ENCODE results near the gene ST8SIA1.

Gene ST8SIA1

DNA sequence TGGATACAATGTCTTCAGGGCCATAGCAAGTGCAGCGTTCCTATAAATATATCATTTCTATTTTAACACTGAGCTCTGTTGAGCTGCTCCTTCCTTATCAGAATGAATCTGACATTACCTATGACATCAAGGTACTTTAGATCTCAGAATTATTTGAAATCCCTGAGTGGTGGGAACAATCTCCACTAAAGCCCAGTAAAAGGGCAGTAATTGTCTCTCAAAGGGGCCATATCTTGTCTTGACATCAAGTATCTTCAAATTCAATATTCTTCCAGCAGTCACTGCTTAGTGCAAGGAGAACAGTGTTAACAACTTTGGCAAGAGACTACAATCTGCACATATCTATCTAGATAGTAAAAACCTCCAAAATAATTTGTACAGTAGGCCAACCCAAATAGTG is 21.7 kb upstream of the ST8SIA1 start:
- TF ChIP-seq EZH2phosphoT487 (IDR thresholded peaks at IDR 0.05; ENCODE audit: borderline replicate concordance, low read length), result no peak
- TF ChIP-seq, protein P1, sequence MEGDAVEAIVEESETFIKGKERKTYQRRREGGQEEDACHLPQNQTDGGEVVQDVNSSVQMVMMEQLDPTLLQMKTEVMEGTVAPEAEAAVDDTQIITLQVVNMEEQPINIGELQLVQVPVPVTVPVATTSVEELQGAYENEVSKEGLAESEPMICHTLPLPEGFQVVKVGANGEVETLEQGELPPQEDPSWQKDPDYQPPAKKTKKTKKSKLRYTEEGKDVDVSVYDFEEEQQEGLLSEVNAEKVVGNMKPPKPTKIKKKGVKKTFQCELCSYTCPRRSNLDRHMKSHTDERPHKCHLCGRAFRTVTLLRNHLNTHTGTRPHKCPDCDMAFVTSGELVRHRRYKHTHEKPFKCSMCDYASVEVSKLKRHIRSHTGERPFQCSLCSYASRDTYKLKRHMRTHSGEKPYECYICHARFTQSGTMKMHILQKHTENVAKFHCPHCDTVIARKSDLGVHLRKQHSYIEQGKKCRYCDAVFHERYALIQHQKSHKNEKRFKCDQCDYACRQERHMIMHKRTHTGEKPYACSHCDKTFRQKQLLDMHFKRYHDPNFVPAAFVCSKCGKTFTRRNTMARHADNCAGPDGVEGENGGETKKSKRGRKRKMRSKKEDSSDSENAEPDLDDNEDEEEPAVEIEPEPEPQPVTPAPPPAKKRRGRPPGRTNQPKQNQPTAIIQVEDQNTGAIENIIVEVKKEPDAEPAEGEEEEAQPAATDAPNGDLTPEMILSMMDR (IDR thresholded peaks at IDR 0.05; ENCODE audit: low read depth, low read length, poor library complexity, severe bottlenecking), result no peak
- Histone ChIP-seq H3F3A (ENCODE audit: control insufficient read depth, insufficient read depth) (no peaks in the 10 kb centered on the region), H3K9me3 (ENCODE audit: control insufficient read depth, insufficient read depth, low read length) (no peaks in the 10 kb centered on the region), H3K9me2 (replicated peaks; ENCODE audit: control insufficient read depth, low read length) (no peaks in the 10 kb centered on the region), H3K36me3 (ENCODE audit: control insufficient read depth, low read length) (no peaks in the 10 kb centered on the region), H3K4me1 (ENCODE audit: control insufficient read depth, low read length) (no peaks in the 10 kb centered on the region), H4K20me1 (ENCODE audit: control insufficient read depth, insufficient read depth, low read depth, low read length) (no peaks in the 10 kb centered on the region), H3K4me2 (ENCODE audit: low read length) (no peak overlapping the region), H3K27me3 (ENCODE audit: control insufficient read depth, low read length) (no peaks in the 10 kb centered on the region), H3K27ac (ENCODE audit: low read depth, low read length) (no peak overlapping the region), H3K79me2 (ENCODE audit: control insufficient read depth, low read length) (no peaks in the 10 kb centered on the region), H3K4me3 (ENCODE audit: low read length) (no peak overlapping the region)

DNA sequence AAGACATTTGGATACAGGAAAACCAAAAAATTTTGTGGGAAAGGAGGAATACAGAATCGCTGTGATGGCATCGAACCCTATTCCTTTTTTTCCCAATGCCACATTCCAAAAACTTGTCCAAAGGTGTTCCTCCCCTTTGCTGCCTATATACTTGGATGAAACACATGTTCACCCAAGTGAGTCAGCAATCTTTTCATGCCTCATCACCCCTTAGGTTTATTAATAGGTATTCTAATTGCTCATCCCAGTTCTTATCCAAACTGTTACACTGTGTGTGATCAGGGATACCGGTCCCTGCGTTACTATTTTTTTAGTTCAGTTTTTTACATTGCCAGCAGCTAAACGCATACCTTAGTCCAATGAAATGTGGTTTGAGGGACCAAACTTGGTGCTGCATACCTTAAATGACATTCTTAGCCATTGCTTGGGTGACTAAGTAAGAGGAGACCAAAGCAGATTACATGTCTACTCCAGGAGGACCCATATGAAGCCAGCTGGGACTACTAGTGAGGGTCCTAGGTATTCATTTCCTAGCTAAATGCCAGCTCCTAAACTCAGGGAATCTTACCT is 20.6 kb upstream of the ST8SIA1 start:
- Histone ChIP-seq H4K20me1 (ENCODE audit: control insufficient read depth, insufficient read depth, low read depth, low read length) (no peaks in the 10 kb centered on the region), H3K79me2 (ENCODE audit: control insufficient read depth, low read length) (no peaks in the 10 kb centered on the region), H3K27ac (ENCODE audit: low read depth, low read length) (no peak overlapping the region), H3K4me3 (ENCODE audit: low read length) (no peak overlapping the region), H3F3A (ENCODE audit: control insufficient read depth, insufficient read depth) (no peaks in the 10 kb centered on the region), H3K27me3 (ENCODE audit: control insufficient read depth, low read length) (no peaks in the 10 kb centered on the region), H3K9me3 (ENCODE audit: control insufficient read depth, insufficient read depth, low read length) (no peaks in the 10 kb centered on the region), H3K36me3 (ENCODE audit: control insufficient read depth, low read length) (no peaks in the 10 kb centered on the region), H3K4me1 (ENCODE audit: control insufficient read depth, low read length) (no peaks in the 10 kb centered on the region), H3K4me2 (ENCODE audit: low read length) (no peak overlapping the region), H3K9me2 (replicated peaks; ENCODE audit: control insufficient read depth, low read length) (no peaks in the 10 kb centered on the region)
- no peak for TF ChIP-seq EZH2phosphoT487 (IDR thresholded peaks at IDR 0.05; ENCODE audit: borderline replicate concordance, low read length)
- TF ChIP-seq, protein P1 (IDR thresholded peaks at IDR 0.05; ENCODE audit: low read depth, low read length, poor library complexity, severe bottlenecking), result no peak

DNA sequence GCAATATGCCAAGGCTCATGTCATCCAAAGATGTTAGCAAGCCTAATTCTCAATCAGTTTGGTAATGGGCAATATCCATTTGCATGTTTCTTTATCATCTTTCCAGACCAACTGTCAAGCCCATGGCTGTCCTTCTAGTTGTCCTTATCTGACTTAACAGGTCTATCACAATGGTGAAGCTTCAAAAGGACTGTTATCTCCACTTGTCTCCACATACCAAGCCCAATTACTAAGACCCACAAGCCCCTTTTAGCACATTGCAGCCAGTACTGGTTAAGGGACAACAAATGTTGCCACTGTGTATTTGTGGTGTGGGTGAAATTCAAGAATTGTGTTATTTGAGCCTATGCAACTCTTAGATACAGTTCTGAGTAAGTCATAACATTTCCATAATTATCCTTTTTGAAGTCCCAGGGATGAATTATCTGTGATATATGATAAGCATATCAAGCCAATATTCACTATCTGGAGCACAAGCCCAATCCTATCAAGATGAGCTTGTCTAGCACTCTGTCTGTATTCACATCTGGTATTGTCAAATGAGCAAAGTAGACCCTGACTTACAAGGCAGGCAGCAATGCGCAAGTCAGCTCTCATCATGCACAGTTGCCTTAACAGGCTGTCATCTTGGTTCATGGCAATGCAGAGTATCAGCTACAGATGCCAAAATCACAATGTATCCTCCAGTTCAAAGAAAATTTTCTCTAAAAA is 19.3 kb upstream of the ST8SIA1 start:
- no peaks in the 10 kb centered on the region for H3K9me2 ChIP-seq (replicated peaks; ENCODE audit: control insufficient read depth, low read length)
- H3K4me1 ChIP-seq (ENCODE audit: control insufficient read depth, low read length), result no peaks in the 10 kb centered on the region
- no peak overlapping the region for H3K4me3 ChIP-seq (ENCODE audit: low read length)
- H3K36me3 ChIP-seq (ENCODE audit: control insufficient read depth, low read length), result no peaks in the 10 kb centered on the region
- H3K27ac ChIP-seq (ENCODE audit: low read depth, low read length), result no peak overlapping the region
- H4K20me1 ChIP-seq (ENCODE audit: control insufficient read depth, insufficient read depth, low read depth, low read length), result no peaks in the 10 kb centered on the region
- no peaks in the 10 kb centered on the region for H3K27me3 ChIP-seq (ENCODE audit: control insufficient read depth, low read length)
- TF ChIP-seq, protein P1 (IDR thresholded peaks at IDR 0.05; ENCODE audit: low read depth, low read length, poor library complexity, severe bottlenecking), result no peak
- no peak for TF ChIP-seq EZH2phosphoT487 (IDR thresholded peaks at IDR 0.05; ENCODE audit: borderline replicate concordance, low read length)
- H3K79me2 ChIP-seq (ENCODE audit: control insufficient read depth, low read length), result no peaks in the 10 kb centered on the region
- no peak overlapping the region for H3K4me2 ChIP-seq (ENCODE audit: low read length)
- H3F3A ChIP-seq (ENCODE audit: control insufficient read depth, insufficient read depth), result no peaks in the 10 kb centered on the region
- H3K9me3 ChIP-seq (ENCODE audit: control insufficient read depth, insufficient read depth, low read length), result no peaks in the 10 kb centered on the region
